ENCODE measurements around the gene DNAJC10.

The DNAJC10 gene

DNA sequence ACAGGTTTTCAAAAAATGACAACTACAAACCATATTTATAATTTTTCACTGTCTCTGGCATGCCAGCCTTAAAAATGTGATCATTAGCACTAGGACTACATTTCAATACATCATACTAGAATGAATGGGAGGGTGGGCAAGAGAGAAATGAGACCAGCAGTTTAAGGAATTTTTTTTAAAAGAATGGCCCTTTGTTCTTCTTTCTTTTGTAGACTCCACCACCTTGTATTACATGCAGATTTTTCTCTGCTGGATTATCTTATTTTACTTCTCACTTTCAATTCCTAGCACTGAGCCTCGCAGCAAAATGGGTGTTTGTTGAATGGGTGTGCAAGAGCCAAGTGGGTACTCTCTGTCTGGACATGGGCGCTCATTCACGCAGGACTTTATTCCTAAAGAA is 110.4 kb downstream of the DNAJC10 start:
- Histone ChIP-seq H3K4me3 (ENCODE audit: low read depth in 1 of 2, low read length in 2 of 2) (no peak overlapping the region), H3K4me1 (ENCODE audit: control insufficient read depth in 1 of 2, insufficient read depth in 2 of 2, low read length in 2 of 2) (no peaks in the 10 kb centered on the region), H3K36me3 (ENCODE audit: control insufficient read depth in 1 of 2, insufficient read depth in 2 of 2, low read length in 2 of 2) (no peaks in the 10 kb centered on the region), H3K27me3 (ENCODE audit: control insufficient read depth in 1 of 2, insufficient read depth in 2 of 2, low read length in 2 of 2) (no peaks in the 10 kb centered on the region), H3K9me3 (ENCODE audit: control insufficient read depth in 1 of 2, low read length in 2 of 2) (no peaks in the 10 kb centered on the region), H3K27ac (ENCODE audit: low read depth, low read length) (no peak overlapping the region), H3K9ac (ENCODE audit: low read depth in 1 of 2, low read length in 2 of 2) (no peak overlapping the region)

DNA sequence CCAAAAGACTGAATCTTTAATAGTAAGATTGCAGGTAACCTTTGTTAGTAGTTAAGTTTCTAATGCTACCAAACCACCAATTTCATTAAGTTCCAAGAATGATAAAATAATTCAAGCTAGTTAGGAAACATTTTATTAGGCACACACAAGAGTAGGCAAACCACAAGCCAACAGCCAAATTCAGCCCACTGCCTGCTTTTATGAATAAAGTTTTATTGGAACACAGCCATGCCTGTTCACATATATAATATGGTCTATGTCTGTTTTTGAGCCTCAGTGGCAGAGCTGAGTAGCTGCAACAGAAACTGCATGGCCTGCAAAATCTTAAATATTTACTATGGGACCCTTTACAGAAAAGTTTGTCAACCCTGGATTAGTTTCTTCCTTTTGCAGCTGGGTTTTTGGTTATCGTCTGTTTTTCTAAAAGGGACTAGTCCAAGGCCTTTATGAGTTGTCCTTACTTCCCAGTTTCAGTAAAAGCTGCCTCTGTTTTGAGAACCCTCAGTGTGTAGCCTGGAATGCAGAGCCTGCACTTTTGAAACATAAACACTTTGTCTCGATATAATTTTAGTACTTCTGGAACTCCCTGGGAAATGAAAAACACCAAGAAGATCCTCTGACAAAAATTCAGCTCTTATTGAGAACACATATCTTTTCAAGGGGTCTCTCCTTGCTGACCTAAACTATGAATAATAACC is 111.3 kb downstream of the DNAJC10 start:
- Histone ChIP-seq H3K4me3 (ENCODE audit: low read depth in 1 of 2, low read length in 2 of 2) (no peak overlapping the region), H3K4me1 (ENCODE audit: control insufficient read depth in 1 of 2, insufficient read depth in 2 of 2, low read length in 2 of 2) (no peaks in the 10 kb centered on the region), H3K9me3 (ENCODE audit: control insufficient read depth in 1 of 2, low read length in 2 of 2) (no peaks in the 10 kb centered on the region), H3K27me3 (ENCODE audit: control insufficient read depth in 1 of 2, insufficient read depth in 2 of 2, low read length in 2 of 2) (no peaks in the 10 kb centered on the region), H3K27ac (ENCODE audit: low read depth, low read length) (no peak overlapping the region), H3K9ac (ENCODE audit: low read depth in 1 of 2, low read length in 2 of 2) (no peak overlapping the region), H3K36me3 (ENCODE audit: control insufficient read depth in 1 of 2, insufficient read depth in 2 of 2, low read length in 2 of 2) (no peaks in the 10 kb centered on the region)

GRCh38 chr2:182831101-182831500 is 115.0 kb downstream of the DNAJC10 start:
- H3K9ac ChIP-seq (ENCODE audit: low read depth in 1 of 2, low read length in 2 of 2) = no peak overlapping the region
- H3K4me3 ChIP-seq (ENCODE audit: low read depth in 1 of 2, low read length in 2 of 2) = no peak overlapping the region
- no peaks in the 10 kb centered on the region for H3K9me3 ChIP-seq (ENCODE audit: control insufficient read depth in 1 of 2, low read length in 2 of 2)
- H3K27ac ChIP-seq (ENCODE audit: low read depth, low read length) = no peak overlapping the region
- no peaks in the 10 kb centered on the region for H3K27me3 ChIP-seq (ENCODE audit: control insufficient read depth in 1 of 2, insufficient read depth in 2 of 2, low read length in 2 of 2)
- no peaks in the 10 kb centered on the region for H3K4me1 ChIP-seq (ENCODE audit: control insufficient read depth in 1 of 2, insufficient read depth in 2 of 2, low read length in 2 of 2)
- no peaks in the 10 kb centered on the region for H3K36me3 ChIP-seq (ENCODE audit: control insufficient read depth in 1 of 2, insufficient read depth in 2 of 2, low read length in 2 of 2)

- H3K9me3 ChIP-seq (ENCODE audit: control insufficient read depth in 1 of 2, low read length in 2 of 2) = no peaks in the 10 kb centered on the region
- H3K4me3 ChIP-seq (ENCODE audit: low read depth in 1 of 2, low read length in 2 of 2) = no peak overlapping the region
- no peak overlapping the region for H3K9ac ChIP-seq (ENCODE audit: low read depth in 1 of 2, low read length in 2 of 2)
- H3K36me3 ChIP-seq (ENCODE audit: control insufficient read depth in 1 of 2, insufficient read depth in 2 of 2, low read length in 2 of 2) = no peaks in the 10 kb centered on the region
- H3K27ac ChIP-seq (ENCODE audit: low read depth, low read length) = no peak overlapping the region
- H3K27me3 ChIP-seq (ENCODE audit: control insufficient read depth in 1 of 2, insufficient read depth in 2 of 2, low read length in 2 of 2) = no peaks in the 10 kb centered on the region
- no peaks in the 10 kb centered on the region for H3K4me1 ChIP-seq (ENCODE audit: control insufficient read depth in 1 of 2, insufficient read depth in 2 of 2, low read length in 2 of 2)
These were observed 115.9 kb downstream of the DNAJC10 start for GRCh38 chr2:182831921-182832320.

- Histone ChIP-seq H3K9ac (ENCODE audit: low read depth in 1 of 2, low read length in 2 of 2) (no peak overlapping the region), H3K4me3 (ENCODE audit: low read depth in 1 of 2, low read length in 2 of 2) (no peak overlapping the region)
These were observed 117.2 kb downstream of the DNAJC10 start for GRCh38 chr2:182833084-182833854.

DNA sequence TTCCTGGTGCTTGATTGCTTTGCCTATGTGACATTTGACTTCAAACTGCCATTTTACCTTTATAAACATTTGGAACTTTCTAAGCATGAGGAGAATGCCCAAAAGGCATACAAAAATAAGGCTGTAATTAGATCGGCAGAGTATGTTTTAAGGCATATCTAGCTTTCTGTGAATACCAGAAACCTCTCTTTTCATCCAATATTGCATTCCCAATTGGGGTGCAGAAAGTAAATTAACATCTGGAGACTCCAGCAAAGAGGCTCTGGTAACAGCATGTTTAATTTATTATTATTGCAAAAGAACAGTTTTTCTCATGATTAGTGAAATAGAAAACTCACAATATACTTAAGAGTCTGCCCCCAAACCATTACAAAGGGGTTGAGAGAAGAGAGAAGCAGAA is 118.2 kb downstream of the DNAJC10 start:
- H3K36me3 ChIP-seq (ENCODE audit: control insufficient read depth in 1 of 2, insufficient read depth in 2 of 2, low read length in 2 of 2) = no peaks in the 10 kb centered on the region
- H3K27ac ChIP-seq (ENCODE audit: low read depth, low read length) = no peak overlapping the region

More at GRCh38 chr2:182833084-182833854, 117.2 kb downstream of the DNAJC10 start:
- no peaks in the 10 kb centered on the region for H3K27me3 ChIP-seq (ENCODE audit: control insufficient read depth in 1 of 2, insufficient read depth in 2 of 2, low read length in 2 of 2)
- no peaks in the 10 kb centered on the region for H3K4me1 ChIP-seq (ENCODE audit: control insufficient read depth in 1 of 2, insufficient read depth in 2 of 2, low read length in 2 of 2)
- H3K36me3 ChIP-seq (ENCODE audit: control insufficient read depth in 1 of 2, insufficient read depth in 2 of 2, low read length in 2 of 2) = no peaks in the 10 kb centered on the region
- no peak overlapping the region for H3K27ac ChIP-seq (ENCODE audit: low read depth, low read length)
- no peaks in the 10 kb centered on the region for H3K9me3 ChIP-seq (ENCODE audit: control insufficient read depth in 1 of 2, low read length in 2 of 2)

GRCh38 chr2:182836451-182836850 is 120.4 kb downstream of the DNAJC10 start:
- no peaks in the 10 kb centered on the region for H3K4me1 ChIP-seq (ENCODE audit: control insufficient read depth in 1 of 2, insufficient read depth in 2 of 2, low read length in 2 of 2)
- no peaks in the 10 kb centered on the region for H3K36me3 ChIP-seq (ENCODE audit: control insufficient read depth in 1 of 2, insufficient read depth in 2 of 2, low read length in 2 of 2)
- no peak overlapping the region for H3K9ac ChIP-seq (ENCODE audit: low read depth in 1 of 2, low read length in 2 of 2)
- H3K4me3 ChIP-seq (ENCODE audit: low read depth in 1 of 2, low read length in 2 of 2) = no peak overlapping the region
- H3K27me3 ChIP-seq (ENCODE audit: control insufficient read depth in 1 of 2, insufficient read depth in 2 of 2, low read length in 2 of 2) = no peaks in the 10 kb centered on the region
- no peak overlapping the region for H3K27ac ChIP-seq (ENCODE audit: low read depth, low read length)
- H3K9me3 ChIP-seq (ENCODE audit: control insufficient read depth in 1 of 2, low read length in 2 of 2) = no peaks in the 10 kb centered on the region

More for the DNA sequence above, 118.2 kb downstream of the DNAJC10 start:
- H3K9me3 ChIP-seq (ENCODE audit: control insufficient read depth in 1 of 2, low read length in 2 of 2) = no peaks in the 10 kb centered on the region
- no peak overlapping the region for H3K4me3 ChIP-seq (ENCODE audit: low read depth in 1 of 2, low read length in 2 of 2)
- H3K9ac ChIP-seq (ENCODE audit: low read depth in 1 of 2, low read length in 2 of 2) = no peak overlapping the region
- H3K4me1 ChIP-seq (ENCODE audit: control insufficient read depth in 1 of 2, insufficient read depth in 2 of 2, low read length in 2 of 2) = no peaks in the 10 kb centered on the region
- H3K27me3 ChIP-seq (ENCODE audit: control insufficient read depth in 1 of 2, insufficient read depth in 2 of 2, low read length in 2 of 2) = no peaks in the 10 kb centered on the region

All from duodenal mucosa (tissue), 2 donors.